Uterus (tissue), 4 donors: ENCODE data around the gene TMEM169. TPM values are rescaled to one million over a fixed set of nuclear protein-coding genes. Genes with fewer than 3 reads are reported as not detected.

Experiments used
- DNase-seq, 2 donors: peaks; one replicate each; pipeline ENCODE4 v3.0.0-alpha.2; 2019 to 2020
- H3K27ac ChIP-seq, 2 donors: fragments of 200-600 bp; sonication (generic); 1 replicate in 1 of 2; 2 replicates in 1 of 2; pipeline ENCODE4 v1.5.1; 2016 to 2018
- H3K27me3 ChIP-seq, 2 donors: fragments of 200-600 bp; sonication (generic); one replicate each; pipeline ENCODE4 v1.5.1; 2018 to 2019; ENCODE audit warnings: control low read depth in 1 of 2
- H3K36me3 ChIP-seq, 2 donors: fragments of 200-600 bp; sonication (generic); one replicate each; pipeline ENCODE4 v1.5.1; 2019; ENCODE audit warnings: control low read depth in 1 of 2
- H3K4me1 ChIP-seq, 2 donors: fragments of 200-600 bp; sonication (generic); one replicate each; pipeline ENCODE4 v1.5.1; 2018 to 2019; ENCODE audit warnings: control low read depth in 1 of 2
- H3K4me3 ChIP-seq, 2 donors: fragments of 200-600 bp; sonication (generic); 1 replicate in 1 of 2; 2 replicates in 1 of 2; pipeline ENCODE4 v1.5.1; 2018 to 2019; ENCODE audit warnings: mild to moderate bottlenecking in 1 of 2
- H3K9me3 ChIP-seq, 2 donors: fragments of 200-600 bp; sonication (generic); one replicate each; pipeline ENCODE4 v1.5.1; 2019; ENCODE audit warnings: control low read depth in 1 of 2
- CTCF ChIP-seq, 4 experiments: fragments of 200-600 bp in 2 of 4; fragments of 450-650 bp in 2 of 4; sonication (generic) in 2 of 4; IDR thresholded peaks; one replicate each; pipeline ENCODE4 v1.5.1; 2016 to 2019; ENCODE audit warnings: antibody characterized with exemption in 4 of 4, mild to moderate bottlenecking in 2 of 4, moderate library complexity in 1 of 4
- POLR2A ChIP-seq, 2 donors: fragments of 450-650 bp; IDR thresholded peaks; one replicate each; pipeline ENCODE4 v1.6.1; 2016; ENCODE audit warnings: antibody characterized with exemption in 2 of 2, mild to moderate bottlenecking in 1 of 2, moderate library complexity in 1 of 2
- intact Hi-C: fragments of 100-400 bp; cut with DNase I; formaldehyde crosslinking; loops from one replicate; pipeline ENCODE4 v1.15.1; 2023; ENCODE audit warnings: low total_unique reads
- total RNA-seq, 4 donors: library from RNA; depleted of rRNA in 3 of 4; stranded (reverse); fragments of >200 nt in 3 of 4; gene quantifications; one replicate each; pipeline versions ENCODE4 v1.1.0 to v1.2.4, GENCODE V29; 2014 to 2023
- donor health status: DM: yes; HTN: yes; CAD: no.

TMEM169 gene
- total RNA-seq, 4 donors from 2014 or later: 0.97 to 1.0 TPM; not detected in 2

- no peak for DNase-seq
- no peak for TF ChIP-seq CTCF (IDR thresholded peaks at IDR 0.05)
- TF ChIP-seq POLR2A (IDR thresholded peaks at IDR 0.05): no peak
- Histone ChIP-seq H3K27me3 (no peaks in the 10 kb centered on the region), H3K4me1 (no peaks in the 10 kb centered on the region), H3K27ac (no peak overlapping the region), H3K36me3 (no peaks in the 10 kb centered on the region), H3K4me3 (no peak overlapping the region), H3K9me3 (no peaks in the 10 kb centered on the region)
- intact Hi-C loops: no loop called here
These were observed 39.5 kb downstream of the TMEM169 start for GRCh38 chr2:216121255-216121654.

GRCh38 chr2:216126943-216127342, 45.2 kb downstream of the TMEM169 start:
- no peaks in the 10 kb centered on the region for H3K4me1 ChIP-seq
- no peaks in the 10 kb centered on the region for H3K36me3 ChIP-seq
- H3K27me3 ChIP-seq: no peaks in the 10 kb centered on the region
- H3K9me3 ChIP-seq: no peaks in the 10 kb centered on the region
- intact Hi-C loops: no loop called here
- no peak overlapping the region for H3K4me3 ChIP-seq
- DNase-seq: no peak
- H3K27ac ChIP-seq: no peak overlapping the region
- TF ChIP-seq CTCF (IDR thresholded peaks at IDR 0.05) (no peak), POLR2A (IDR thresholded peaks at IDR 0.05) (no peak)

GRCh38 chr2:216130346-216130971, 48.7 kb downstream of the TMEM169 start:
- H3K27me3 ChIP-seq: no peaks in the 10 kb centered on the region
- DNase-seq: no peak
- no peaks in the 10 kb centered on the region for H3K36me3 ChIP-seq
- TF ChIP-seq CTCF (IDR thresholded peaks at IDR 0.05) (no peak), POLR2A (IDR thresholded peaks at IDR 0.05) (no peak)
- H3K4me1 ChIP-seq: no peaks in the 10 kb centered on the region
- intact Hi-C loops: no loop called here
- H3K4me3 ChIP-seq: no peak overlapping the region
- H3K27ac ChIP-seq: no peak overlapping the region
- H3K9me3 ChIP-seq: no peaks in the 10 kb centered on the region

- Histone ChIP-seq H3K27me3 (no peaks in the 10 kb centered on the region), H3K27ac (no peak overlapping the region), H3K4me3 (no peak overlapping the region), H3K4me1 (no peaks in the 10 kb centered on the region), H3K36me3 (no peaks in the 10 kb centered on the region), H3K9me3 (no peaks in the 10 kb centered on the region)
- no peak for DNase-seq
- TF ChIP-seq CTCF (IDR thresholded peaks at IDR 0.05) (no peak), POLR2A (IDR thresholded peaks at IDR 0.05) (no peak)
- intact Hi-C loops: no loop called here
These were observed 49.6 kb downstream of the TMEM169 start for GRCh38 chr2:216131175-216131926.

- intact Hi-C loops: no loop called here
- Histone ChIP-seq H3K9me3 (no peaks in the 10 kb centered on the region), H3K27ac (no peak overlapping the region), H3K4me3 (no peak overlapping the region), H3K4me1 (no peaks in the 10 kb centered on the region), H3K27me3 (no peaks in the 10 kb centered on the region), H3K36me3 (no peaks in the 10 kb centered on the region)
- no peak for DNase-seq
- no peak for TF ChIP-seq POLR2A (IDR thresholded peaks at IDR 0.05)
- no peak for TF ChIP-seq CTCF (IDR thresholded peaks at IDR 0.05)
These were observed 50.9 kb downstream of the TMEM169 start for GRCh38 chr2:216132585-216132984.
